ENCODE measurements around the gene AFMID.

DNA sequence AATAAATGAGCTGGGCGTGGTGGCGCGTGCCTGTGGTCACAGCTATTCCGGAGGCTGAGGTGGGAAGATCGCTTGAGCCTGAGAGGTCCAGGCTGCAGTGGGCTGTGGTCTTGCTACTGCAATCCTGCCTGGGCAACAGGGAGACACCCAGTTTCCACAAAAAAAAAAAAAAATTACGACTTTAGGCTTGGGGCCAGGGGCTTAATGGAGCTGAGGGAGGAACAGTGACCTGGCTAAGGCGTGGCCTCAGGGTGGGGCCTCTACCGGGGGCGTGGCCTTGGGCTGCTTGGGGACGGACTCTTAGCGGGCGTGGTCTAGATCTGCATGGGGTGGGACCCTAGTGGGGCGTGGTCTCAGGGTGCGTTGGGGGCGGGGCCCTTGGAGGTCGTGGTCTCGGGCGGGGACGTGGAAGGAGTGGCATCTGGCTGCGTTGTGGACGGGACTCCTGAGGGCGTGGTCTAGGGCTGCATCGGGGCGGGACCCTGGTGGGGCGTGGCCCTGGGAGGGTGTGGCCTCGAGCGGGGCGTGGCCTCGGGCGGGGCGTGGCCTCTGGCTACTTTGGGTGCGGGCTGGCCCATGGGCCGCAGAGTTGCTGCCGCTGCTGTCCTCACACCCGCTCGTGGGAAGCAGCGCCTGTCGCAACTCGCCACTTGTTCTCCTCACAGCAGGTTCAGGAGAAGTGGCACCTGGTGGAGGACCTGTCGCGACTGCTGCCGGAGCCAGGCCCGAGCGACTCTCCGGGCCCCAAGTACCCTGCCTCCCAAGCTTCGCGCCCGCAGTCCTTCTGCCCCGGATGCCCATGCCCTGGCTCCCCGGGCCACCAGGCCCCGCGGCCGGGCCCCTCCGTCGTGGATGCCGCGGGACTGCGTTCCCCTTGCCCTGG, 46.8 kb upstream of the AFMID start:
- TF ChIP-seq, protein P1, sequence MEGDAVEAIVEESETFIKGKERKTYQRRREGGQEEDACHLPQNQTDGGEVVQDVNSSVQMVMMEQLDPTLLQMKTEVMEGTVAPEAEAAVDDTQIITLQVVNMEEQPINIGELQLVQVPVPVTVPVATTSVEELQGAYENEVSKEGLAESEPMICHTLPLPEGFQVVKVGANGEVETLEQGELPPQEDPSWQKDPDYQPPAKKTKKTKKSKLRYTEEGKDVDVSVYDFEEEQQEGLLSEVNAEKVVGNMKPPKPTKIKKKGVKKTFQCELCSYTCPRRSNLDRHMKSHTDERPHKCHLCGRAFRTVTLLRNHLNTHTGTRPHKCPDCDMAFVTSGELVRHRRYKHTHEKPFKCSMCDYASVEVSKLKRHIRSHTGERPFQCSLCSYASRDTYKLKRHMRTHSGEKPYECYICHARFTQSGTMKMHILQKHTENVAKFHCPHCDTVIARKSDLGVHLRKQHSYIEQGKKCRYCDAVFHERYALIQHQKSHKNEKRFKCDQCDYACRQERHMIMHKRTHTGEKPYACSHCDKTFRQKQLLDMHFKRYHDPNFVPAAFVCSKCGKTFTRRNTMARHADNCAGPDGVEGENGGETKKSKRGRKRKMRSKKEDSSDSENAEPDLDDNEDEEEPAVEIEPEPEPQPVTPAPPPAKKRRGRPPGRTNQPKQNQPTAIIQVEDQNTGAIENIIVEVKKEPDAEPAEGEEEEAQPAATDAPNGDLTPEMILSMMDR (IDR thresholded peaks at IDR 0.05) = no peak
- no peak for TF ChIP-seq EP300 (IDR thresholded peaks at IDR 0.05)
